Activated CD4-positive, alpha-beta T cell treated with anti-CD3 and anti-CD28 coated beads for 4 hours (primary cell): ENCODE measurements around the gene TP53RK.

ENCODE experiments used
- DNase-seq, 2 donors: peaks; one replicate each; pipeline ENCODE4 v3.0.0-alpha.2; 2020

TP53RK gene

DNA sequence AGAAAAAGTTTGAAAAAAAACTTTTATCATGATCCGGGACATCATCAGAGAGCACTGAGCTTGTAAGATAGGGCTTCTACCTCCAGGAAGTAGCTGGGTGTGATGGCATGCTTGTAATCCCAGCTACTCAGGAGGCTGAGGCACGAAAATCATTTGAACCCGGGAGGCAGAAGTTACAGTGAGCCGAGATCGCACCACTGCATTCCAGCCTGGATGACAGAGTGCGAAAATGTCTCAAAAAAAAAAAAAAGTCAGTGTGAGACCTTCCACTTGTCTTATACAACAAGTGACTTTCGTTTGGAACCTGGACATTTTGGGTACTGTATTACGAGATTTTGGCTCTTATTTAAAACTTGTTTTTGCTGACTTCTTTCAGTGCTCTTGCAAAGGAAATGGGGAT is 32.1 kb downstream of the TP53RK start:
- no peak for DNase-seq

DNA sequence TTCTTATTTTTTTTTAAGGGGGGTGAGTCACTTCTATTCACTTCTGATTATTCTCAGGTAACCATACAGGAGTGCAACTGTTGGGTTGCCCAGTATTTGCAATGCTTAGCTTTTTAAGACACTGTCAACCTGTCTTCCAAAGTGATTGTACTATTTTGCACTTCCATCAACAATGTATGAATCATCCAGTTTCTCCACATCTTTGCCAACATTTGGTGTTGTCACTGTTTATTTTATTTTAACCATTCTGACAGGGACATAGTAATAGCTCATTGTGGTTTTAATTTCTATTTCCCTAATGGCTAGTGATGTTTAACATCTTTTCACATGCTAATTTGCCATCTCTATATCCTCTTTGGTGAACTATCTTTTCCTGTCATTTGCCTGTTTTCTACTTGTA is 36.5 kb downstream of the TP53RK start:
- no peak for DNase-seq

DNA sequence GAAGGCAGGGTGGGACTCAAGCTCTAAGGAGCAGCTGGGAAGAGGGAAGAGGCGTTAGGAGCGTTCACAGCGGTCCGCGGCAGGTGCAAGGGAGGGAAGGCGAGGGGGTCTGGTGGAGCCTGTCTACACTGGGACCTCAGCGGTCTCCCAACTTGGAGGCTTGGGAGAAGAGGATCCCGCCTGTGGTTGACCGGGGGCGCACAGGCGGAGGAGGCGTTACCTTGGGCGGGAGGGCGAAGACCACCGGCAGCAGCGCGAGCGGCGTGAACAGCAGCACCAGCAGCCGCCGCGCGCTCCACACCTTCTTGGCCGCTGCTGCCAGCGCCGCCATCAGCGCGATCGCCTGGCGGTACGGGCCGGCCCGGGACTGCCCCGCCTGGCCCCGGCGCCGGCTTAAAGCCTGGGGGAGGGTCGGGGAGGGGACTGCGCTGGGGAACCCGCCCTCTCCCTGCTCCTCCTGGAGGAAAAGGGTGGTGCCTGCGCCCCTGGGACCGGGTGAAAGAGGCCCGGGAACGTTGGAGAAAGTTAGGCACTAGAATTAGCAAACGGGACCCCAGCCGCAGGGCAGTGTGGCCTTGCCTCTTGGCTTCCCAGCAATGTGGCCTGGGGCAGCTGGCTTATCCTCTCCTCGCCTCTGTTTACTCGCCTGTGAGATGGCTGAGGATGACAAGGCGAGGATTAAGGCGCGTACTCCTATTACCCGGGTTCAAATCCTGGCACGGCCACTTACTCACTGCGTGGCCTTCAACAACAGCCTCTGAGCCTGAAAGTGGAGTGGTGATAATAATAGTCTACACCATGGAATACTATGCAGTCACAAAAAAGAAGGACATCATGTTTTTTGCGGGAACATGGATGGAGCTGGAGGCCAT is 37.9 kb downstream of the TP53RK start, which contains the start of gene SLC13A3:
SLC13A3 (minus strand) TSS at position 369 of the 872 bp plus-strand sequence; CDS start at position 331, 38 bp downstream.
- no peak for DNase-seq

DNA sequence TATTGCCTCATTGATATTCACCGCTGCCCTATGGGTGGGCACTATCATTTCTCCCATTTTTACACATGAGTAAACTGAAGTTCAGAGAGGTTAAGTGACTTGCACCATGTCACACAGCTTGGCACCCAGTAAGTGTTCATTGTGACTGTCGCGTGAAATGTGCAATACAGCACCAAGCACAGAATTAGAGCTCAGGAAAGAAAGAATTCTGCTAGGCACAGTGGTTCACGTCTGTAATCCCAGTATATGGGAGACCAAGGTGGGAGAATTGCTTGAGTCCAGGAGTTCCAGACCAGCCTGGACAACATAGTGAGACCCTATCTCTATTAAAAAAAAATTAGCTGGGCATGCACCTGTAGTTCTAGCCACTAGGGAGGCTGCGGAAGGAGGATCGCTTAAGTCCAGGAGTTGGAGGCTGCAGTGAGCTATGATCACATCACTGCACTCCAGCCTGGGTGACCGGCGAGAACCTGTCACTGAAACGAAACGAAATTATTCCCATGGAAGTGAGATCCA is 38.6 kb downstream of the TP53RK start:
- DNase-seq = no peak

DNA sequence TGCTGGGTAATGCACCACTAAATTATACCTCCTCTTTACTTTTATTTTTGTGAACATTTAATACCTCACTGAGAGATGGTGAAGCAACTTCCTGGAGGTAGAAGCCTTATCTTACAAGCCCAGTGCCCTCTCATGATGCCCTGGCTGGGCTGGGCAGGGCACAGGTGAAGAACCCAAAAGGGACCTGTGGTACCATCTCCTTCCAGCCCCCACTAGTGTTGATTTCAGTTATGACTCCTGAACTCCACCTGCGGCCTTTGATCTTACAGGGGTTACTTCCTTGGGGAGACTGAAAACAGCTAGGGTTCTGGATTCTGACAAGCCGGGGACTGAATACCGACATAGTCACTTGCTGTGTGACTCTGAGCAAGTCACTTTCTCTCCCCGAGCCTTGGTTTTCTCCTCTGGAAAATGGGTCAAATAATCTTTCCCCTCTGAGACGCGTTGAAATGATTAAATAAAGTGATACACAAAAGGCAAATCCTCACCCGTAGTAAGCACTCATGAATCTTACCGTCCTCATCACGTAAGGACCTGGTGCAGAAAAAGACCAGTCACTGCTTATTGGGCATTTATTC is 39.2 kb downstream of the TP53RK start:
- no peak for DNase-seq

DNA sequence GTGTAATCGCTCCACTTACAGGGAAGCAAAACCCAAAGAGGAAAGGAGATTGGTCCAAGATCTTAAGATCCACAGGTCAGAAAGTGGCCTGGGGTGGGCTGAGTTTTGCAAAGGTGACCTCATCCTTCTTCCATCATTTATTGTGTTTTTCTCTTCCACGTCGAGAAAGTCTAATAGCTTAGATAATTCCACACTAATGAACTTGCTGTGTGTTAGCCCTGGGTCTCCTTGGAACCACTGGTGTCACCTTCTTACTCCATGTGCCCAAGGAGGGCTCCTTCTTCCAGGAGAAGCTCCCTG is 39.6 kb downstream of the TP53RK start:
- DNase-seq = no peak

DNA sequence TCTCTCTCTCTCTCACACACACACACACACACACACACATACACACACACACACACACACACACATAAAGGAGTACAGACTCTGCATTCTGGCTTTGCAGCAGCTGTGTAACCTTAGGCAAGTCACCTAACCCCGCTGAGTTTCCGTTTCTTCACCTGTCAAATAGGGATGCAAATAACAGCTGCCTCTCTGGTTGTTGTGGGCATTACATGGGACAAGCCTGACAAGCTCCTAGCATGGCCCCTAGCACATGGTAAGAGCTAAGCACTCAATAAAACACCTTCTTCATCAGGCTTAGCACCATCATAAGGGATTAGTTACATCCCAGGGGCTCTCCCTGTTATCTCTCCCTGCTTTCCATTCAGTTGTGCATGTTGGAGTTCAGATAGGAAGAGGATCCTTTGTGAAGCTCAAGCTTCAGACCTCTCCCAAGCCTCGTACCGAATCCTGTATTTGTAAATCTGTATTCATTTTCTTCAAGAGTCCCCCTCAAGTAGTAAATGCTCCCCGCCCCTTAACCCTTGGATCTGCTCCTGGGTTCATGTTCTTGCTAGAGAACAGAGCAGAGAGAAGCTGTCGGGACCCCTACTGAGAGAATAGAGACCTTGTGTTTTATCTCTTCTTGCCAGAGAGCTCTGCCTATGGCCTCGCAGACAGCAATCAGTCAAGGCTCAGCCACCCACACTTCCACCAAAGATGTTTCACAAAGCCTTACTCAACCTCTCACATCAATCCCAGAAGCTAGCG is 40.2 kb downstream of the TP53RK start:
- no peak for DNase-seq

DNA sequence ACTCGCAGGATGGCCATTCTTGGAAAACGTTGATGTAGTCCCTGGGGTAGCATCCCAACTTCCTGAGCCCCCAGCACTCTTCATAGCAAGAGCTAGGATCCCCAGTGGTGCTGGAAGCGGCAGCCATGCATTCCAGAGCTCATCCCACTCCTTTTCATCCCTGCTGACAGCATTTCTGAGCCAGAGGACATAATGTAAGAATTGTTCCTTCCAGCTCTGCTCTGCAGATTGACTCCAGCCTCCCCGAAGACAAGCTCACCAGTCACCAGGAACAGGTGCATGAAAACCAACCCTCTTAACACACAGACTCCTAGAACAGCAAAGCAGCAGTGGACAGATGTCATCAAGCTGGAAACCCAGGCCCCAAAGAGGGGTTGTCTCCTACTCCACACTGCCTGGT is 41.8 kb downstream of the TP53RK start:
- DNase-seq = no peak

DNA sequence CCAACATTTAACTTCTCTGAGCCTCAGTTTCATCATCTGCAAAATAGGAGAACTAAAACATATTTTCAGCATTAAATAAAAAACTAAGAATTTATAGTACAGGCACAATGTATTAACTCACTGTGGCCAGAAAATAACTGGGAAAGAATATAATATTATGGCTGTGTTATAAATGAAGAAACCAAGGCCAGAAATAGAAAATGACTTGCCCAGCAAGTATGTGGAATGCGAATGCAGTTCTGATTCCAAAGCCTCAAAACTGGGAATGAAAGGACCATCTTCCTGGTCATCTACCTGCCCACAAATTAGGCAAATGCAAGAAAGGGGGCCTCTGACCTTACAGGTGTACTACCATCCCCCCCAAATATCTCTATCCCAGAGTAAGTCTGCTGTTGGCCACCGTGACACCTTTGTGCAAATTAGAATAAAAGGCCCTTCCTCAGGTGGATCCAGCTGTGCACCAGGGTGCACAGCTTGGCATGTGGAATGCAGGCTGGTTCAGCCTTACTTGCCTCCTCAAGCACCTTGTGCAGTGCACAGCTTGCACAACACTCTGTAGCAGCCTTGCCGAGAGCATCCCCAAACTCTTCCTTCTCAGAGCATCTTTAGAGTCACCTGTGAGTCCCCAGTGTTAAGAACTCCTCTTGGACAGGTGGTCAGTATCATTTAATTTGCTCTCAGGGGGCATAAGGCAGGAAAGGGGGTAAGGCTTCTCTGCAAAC is 42.4 kb downstream of the TP53RK start:
- DNase-seq = no peak

DNA sequence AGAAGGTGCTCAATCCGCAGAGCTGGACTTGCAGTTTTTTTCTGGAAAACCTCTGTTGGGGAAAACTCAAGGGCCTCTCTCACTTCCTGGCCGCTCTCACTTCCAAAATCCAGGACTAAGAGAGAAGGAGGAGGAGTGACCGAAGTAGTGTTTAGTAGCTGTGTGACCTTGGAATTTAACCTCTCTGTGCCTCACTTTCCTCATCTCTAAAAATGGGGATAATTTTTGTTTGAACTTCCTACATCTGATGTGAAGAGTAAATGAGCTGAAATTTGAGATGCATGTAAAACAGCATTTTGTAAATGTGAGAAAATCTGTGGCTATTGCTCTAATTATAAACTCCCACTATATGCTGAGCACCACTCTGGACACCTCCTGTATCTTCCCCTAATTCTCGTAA is 43.1 kb downstream of the TP53RK start:
- DNase-seq = no peak

DNA sequence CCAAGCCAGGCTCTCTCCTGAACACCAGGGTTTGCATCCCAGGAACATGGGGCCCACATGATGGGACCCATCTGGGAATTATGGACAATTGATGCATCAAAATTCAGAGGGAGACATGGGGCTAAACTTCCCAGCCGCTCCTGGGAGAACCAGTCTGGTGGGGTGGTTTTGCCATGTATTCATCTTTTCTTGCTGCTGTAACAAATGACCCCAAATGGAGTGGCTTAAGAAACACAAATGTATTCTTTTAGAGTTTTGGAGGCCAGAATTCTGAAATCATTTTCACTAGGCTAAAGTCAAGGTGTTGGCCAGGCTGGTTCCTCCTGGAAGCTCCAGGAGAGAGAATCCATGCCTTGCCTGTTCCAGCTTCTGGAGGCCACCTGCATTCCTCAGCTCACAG is 44.5 kb downstream of the TP53RK start:
- no peak for DNase-seq

DNA sequence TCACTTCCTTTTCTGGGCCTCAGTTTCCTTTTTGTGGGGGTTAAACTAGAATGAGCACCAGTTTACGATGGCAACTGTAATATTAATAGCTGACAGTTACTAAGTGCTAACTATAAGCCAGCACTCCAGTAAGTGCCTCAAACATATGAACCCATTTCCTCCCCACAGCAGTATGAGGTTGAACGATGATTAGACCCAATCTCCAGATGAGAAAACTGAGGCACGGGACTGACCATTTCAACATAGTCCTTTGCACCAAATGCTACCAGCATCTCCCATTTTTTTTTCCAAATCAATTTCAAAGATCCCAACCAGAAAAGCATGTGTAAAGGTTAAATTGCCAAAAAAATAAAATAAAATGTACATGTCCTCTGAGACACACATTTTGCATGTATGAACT is 45.1 kb downstream of the TP53RK start:
- no peak for DNase-seq

DNA sequence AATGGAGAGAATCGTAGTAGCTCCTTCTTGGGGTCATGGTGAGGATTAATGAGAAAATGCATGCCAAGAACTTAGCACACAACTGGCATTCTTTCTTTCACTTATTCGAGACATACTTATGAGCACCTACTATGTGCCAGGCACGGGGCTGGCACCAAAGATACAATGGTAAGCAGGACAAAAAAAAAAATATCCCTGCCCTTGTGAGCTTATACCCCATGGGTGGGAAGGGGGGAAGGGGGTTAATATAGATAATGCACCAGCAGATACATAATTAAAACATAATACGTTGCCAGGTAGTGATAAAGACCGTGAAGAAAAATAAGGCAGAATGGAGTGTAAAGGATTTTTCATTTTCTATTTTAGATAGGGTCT is 46.3 kb downstream of the TP53RK start:
- DNase-seq = no peak

DNA sequence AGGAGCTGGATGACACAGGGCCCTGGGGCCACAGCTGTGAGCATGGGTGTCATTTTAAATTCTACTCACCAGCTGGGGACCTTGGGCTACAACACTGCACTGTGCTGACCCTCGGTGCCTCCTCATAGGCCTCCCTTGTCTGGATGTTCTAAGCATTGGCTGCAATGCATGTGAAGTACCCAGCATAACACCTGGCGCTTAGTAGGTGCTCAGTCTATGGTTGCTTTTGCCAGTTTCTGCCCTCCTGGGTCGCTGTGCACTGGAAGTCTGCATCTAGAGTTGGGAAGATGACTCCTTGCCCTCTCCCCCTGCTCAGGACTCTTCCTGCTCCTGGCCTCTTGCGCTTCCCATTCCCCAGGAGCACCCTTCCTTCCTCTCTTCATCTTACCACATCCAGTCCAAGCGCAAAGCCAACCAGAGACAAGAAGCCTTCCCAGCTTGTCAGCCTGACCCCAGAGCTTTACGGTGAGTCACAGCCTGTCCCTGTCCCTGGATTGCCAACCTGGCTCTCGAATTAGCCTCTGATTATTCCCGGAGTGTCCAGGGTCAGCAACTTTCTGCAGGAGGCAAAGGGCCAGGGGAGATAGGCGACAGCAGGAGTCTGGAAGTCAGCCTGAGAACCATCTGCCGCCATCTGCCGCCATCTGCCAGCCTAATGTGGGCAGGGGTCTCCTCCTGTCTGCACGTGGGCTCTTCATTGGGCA is 46.8 kb downstream of the TP53RK start:
- no peak for DNase-seq

DNA sequence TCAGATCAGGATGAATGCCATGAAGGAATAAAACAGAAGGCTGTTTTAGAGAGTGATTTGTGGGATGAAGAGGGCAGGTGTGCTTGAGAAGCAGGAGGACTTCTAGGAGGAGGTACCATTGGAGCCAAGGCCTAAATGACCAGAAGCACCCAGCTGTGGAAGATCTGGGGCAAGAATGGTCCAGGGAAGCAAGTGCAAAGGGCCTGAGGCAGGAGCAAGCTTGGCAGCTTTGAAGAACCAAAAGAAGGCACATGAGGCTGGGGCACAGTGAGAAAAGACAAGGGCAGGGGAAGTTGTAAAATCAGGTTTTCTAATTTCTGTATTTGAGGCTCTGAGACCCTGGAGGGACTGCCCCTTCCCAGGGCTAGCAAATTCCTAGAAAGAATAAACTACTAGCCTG is 47.8 kb downstream of the TP53RK start:
- no peak for DNase-seq

DNA sequence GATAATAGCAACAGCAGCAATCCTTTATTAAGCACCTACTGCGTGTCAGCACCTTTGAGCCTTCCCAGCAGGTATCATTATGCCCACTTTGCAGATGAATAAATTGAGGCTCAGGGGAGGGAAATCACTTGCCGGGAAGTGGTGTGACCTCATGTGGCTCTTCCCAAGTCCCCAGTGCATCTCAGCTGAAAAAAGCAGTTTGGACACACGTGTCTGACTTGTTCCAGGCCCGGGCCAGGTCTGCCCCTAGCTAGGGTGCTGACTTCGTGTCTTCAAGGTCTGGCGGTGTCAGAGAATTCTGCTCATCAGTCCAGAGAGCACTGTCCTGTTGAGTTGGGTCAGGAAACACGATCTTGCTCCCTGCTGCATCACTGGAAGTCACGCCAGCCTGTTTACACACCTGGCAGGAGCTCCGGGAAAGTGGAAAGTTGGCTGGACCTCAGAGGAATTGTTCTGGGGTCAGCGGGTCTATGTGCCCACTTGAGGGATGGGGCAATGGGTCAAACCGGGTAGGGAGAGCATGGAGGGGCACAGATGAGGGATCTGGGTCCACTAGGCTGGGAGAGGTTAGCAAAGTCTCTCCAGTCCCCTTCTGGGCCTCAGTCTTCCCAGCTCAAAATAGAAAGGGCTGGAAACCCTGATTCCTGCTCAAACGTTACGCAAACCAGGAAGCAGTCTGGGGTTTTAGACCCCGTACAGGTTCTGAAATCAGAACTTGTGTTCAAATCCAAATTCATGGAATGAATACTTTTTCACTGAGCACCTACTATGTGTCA is 48.5 kb downstream of the TP53RK start:
- no peak for DNase-seq

DNA sequence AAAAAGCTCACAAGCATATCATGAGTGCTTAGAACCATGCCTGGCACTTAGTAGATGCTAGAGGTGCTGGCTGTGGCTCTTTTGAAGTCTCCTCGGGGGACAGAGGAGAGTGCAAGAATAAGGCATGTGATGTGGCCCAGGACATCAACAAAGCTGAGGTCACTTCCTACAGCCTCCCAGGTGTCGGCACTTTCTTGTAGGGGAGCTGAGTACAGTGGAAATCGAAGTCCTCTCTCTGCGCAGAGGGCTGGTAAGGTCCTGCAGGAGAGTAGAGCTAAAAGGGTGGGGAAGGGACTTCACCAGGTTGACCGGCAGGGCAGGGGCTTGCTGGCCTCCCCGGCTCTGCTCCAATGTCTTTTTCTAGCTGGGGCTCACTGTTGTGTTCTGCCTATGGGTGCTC is 49.2 kb downstream of the TP53RK start:
- no peak for DNase-seq

DNA sequence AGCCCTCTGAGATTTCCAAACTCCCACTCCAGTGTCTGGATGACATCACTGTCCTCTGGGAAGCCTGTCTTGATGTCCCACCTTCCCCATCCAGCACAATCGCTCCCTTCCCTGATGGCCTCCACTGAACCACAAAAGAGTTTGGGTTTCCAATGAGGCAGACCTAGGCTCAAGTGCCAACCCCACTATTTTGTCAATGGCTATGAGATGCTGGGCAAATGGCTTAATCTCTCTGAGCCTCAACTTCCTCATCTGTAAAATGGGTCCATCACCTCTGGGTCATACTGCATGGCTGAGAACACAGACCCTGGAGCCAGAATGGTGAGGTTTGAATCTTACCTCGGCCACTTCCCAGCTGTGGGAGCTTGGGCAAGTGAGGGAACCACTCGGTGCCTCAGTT is 49.7 kb downstream of the TP53RK start:
- no peak for DNase-seq

DNA sequence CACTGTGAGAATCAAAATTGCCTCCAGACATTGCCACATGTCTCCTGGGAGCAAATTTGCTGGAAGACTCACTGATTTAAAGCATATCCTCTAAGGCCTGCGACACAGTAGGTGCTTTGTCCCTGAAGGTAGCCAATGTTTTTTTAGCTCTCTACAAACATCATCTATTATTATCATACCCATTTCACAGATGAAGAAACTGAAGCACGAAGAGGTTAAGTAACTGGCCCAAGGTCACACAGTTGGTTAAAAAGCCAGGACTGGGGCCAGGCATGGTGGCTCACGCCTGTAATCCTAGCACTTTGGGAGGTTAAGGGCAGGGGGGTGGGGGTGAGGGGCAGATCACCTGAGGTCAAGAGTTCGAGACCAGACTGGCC is 50.4 kb downstream of the TP53RK start:
- DNase-seq = no peak

DNA sequence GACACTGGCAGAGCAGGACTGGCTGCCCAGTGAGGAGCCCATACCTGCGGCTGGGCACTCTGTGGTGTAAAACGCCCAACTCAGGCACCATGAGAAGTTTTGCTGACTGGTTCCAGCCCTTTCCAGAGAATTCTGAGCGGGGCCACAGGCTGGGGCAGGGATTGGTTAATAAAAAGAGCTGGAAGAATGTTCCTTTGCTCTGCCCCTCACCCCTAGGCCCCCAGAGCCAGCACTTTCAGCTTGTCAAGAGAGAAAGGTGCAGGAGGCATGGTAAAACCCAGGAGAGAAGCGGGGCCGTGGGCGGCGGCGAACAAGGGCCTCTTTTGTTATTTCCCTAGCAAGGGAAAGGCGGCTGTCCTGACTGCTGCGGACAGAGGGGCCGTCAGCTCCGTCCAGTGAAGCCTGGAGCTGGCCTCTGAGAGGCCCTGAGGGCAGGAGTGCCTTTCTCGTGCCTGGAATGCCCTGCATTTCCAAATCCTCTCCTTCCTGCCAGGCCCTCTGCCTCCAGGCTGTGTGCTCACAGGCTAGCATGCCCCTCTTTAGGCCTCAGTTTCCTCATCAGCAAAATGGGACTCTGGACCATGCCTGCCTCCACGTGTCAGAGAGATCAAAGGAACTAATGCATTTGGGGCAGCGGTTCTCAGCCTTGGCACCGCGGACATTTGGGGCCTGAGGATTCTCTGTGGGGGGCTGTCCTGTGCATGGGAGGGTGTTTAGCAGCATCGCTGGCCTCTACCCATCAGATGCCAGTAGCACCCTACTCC is 50.9 kb downstream of the TP53RK start:
- no peak for DNase-seq
